ENCODE results near the gene RAPGEFL1.
A peak's percentile ranks its signal among the peaks of the same experiment; 100 is the strongest.
"Not testable (repeated sequence)": the region's sequence is repeated elsewhere in the genome, so short reads cannot be mapped to it uniquely, and the experiment has no call there.

Gene RAPGEFL1

GRCh38 chr17:40197965-40198456, 20.7 kb downstream of the RAPGEFL1 start:
- DNase-seq; in situ Hi-C loops (cut with MboI; ENCODE audit: low pct_unique_long_range_greater_than_20kb, low sequenced_read_pairs): not testable (repeated sequence)

- in situ Hi-C loops (cut with MboI; ENCODE audit: low pct_unique_long_range_greater_than_20kb, low sequenced_read_pairs): no loop called here
- no peak for DNase-seq
These were observed 21.3 kb downstream of the RAPGEFL1 start for GRCh38 chr17:40198576-40198975.

DNA sequence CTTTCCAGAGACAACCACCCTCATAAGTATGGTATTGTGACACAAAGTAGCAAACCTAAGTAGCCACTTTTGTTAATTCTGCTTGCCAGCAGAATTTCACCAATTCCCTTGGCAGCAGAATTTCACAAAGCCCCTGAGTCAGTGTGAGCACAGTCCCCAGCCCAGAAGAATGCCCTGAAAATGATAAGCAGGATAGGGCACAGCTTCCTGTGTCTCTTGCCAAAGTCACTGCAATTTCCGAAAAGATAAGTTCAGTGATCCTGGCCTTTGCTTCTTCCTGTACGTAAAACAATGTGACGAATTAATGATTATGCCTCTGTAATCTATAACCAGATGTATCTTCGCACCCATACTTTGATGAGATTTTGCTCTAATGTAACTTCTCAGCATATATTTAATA, 25.9 kb downstream of the RAPGEFL1 start:
- no peak for DNase-seq
- in situ Hi-C loops (cut with MboI; ENCODE audit: low pct_unique_long_range_greater_than_20kb, low sequenced_read_pairs): no loop called here

DNA sequence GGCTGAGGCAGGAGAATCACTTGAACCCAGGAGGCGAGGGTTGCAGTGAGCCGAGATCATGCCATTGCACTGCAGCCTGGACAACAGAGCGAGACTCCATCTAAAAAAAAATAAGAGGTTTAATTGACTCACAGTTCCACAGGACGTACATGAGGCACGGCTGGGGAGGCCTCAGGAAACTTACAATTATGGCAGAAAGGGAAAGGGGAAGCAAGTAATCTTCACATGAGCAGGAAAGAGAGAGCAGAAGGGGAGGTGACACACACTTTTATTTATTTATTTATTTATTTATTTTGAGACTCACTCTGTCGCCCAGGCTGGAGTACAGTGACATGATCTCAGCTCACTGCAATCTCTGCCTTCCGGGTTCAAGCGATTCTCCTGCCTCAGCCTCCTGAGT, 28.9 kb downstream of the RAPGEFL1 start:
- peak; percentile 44 for DNase-seq
- in situ Hi-C loops (cut with MboI; ENCODE audit: low pct_unique_long_range_greater_than_20kb, low sequenced_read_pairs): not testable (repeated sequence)

GRCh38 chr17:40209404-40210093, 32.3 kb downstream of the RAPGEFL1 start:
- no peak for DNase-seq
- in situ Hi-C loops (cut with MboI; ENCODE audit: low pct_unique_long_range_greater_than_20kb, low sequenced_read_pairs): no loop called here

- in situ Hi-C loops (cut with MboI; ENCODE audit: low pct_unique_long_range_greater_than_20kb, low sequenced_read_pairs); DNase-seq: not testable (repeated sequence)
These were observed 36.6 kb downstream of the RAPGEFL1 start for GRCh38 chr17:40213914-40214313.

- DNase-seq: no peak
- in situ Hi-C loops (cut with MboI; ENCODE audit: low pct_unique_long_range_greater_than_20kb, low sequenced_read_pairs): no loop called here
These were observed 40.9 kb downstream of the RAPGEFL1 start for GRCh38 chr17:40218006-40218739.

DNA sequence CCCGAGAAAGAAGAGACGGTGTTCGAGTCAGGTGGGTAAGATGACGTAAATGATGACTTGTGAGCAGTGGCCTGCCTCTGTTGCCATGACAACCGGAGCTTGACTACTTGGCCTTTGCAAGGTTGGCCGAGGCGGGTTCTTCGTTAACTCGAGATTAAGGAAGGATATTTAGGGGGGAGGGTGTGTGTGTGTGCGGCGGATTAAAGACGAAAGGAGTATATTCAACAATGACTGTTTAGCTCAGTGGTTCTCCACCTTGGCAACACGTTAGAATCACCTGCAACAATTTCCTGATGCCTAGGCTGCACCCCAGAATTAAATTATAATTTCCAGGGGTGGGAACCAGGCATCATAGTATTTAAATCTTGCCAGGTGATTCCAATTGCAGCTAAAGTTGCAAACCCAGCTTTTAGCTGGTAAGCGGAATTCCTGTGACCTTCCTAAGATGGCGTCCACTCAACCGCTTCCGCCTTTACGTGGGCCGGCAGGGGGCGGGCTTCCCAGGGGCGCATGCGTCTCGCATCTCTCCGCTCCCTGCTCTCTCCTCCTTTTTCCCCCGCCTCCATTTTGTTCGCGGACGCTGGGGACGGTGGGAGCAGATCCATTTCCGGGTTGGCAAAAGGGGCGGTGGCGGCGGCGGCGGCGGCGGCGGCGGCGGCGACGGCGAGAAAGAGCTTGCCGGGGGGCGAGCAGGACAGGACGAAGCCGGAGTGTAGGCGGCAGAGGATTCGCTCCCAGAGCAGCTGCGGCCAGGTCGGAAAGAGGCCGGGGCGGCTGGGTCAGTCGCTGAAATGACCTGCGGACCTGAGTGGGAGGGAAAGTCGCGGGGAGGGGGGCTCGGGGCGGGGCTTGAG, 41.7 kb downstream of the RAPGEFL1 start, which contains the start of gene WIPF2:
Gene WIPF2, plus strand, starts transcription at position 565 of the 854 bp plus-strand sequence. CDS start 37,156 bp downstream, outside the sequence.
- in situ Hi-C loops (cut with MboI; ENCODE audit: low pct_unique_long_range_greater_than_20kb, low sequenced_read_pairs): no loop called here
- DNase-seq: peak; percentile 97

DNA sequence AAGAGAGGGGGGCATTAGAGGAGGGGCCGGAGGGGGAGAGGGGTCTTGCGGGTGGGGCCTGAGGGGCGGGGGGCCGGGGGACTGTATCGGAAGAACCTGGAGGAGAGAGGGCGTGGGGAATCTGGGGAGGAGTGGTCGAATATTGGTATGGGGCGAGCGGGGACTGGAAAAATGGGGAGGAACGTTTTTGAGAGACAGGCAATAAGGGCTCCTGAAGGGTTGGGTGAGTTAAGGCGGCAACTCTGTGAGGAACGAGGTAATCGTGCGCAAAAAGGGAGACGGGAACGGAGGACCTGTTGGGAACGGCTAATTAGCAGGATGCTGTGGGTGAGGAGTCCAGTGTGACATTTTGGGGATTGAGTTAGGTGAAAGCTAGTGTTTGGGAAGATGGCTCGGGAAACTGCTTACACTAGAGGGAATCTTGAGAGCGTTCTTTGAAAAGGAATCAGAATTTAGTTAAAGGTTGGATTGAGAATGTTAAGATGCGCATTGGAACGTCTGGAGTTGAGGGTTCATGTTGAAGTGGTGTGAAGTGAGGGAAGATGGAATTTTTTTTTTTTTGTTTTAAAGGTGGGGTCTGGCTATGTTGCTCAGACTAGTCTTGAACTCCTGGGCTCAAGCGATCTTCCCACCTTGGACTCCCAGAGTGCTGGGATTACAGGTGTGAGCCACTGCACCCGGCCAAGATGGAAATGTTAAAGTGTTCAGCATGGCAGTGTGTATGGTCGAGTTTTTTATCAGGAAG, 42.5 kb downstream of the RAPGEFL1 start:
- DNase-seq: peak; percentile 71
- in situ Hi-C loops (cut with MboI; ENCODE audit: low pct_unique_long_range_greater_than_20kb, low sequenced_read_pairs): no loop called here

DNA sequence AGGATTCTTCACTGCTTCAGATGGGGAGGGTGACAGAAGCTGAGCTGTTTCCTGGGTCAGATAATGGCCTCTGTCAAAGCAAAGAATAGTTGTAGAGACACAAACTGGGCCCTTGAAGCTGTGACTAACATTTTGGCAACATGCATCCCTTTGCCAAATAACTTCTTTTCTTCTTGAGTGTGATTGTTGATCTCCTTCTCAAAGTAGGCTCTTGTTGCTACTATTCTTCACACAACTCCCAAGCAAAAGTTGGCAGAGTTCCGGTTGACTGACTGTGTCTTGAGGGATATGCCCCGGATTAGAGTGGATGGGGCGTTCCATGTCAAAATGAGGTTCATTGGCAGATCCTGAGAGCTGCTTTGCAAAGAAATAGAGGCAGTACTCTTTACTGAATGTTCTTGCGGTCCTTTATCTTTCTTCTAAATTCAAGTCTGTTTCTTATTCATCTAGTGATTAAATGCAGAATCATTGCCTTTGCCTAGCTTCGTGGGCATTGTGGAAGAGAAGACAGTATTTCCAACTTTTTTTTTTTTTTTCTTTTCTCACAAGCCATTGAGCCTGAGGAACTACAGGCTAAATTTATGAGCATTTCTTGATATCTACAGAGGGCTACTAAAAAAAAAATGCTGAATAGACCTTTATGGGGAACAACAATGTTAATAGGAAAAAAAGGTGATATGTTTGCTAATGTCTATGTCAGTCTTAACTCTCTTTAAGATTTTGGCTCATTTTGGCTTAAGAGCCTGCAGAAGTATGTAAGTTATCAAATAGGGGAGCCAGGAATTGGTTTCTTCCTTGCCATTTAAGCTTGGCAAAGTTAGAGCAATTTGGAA, 47.7 kb downstream of the RAPGEFL1 start:
- in situ Hi-C loops (cut with MboI; ENCODE audit: low pct_unique_long_range_greater_than_20kb, low sequenced_read_pairs): no loop called here
- no peak for DNase-seq

DNA sequence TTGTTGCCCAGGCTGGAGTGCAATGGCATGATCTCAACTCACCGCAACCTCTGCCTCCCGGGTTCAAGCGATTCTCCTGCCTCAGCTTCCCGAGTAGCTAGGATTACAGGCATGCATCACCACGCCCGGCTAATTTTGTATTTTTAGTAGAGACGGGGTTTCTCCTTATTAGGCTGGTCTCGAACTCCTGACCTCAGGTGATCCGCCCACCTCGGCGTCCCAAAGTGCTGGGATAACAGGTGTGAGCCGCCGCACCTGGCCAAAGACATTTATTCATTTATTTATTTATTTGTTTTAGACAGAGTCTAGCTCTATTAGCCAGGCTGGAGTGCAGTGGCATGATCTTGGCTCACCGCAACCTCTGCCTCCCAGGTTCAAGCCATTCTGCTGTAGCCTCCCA, 51.9 kb downstream of the RAPGEFL1 start:
- in situ Hi-C loops (cut with MboI; ENCODE audit: low pct_unique_long_range_greater_than_20kb, low sequenced_read_pairs); DNase-seq: not testable (repeated sequence)

DNA sequence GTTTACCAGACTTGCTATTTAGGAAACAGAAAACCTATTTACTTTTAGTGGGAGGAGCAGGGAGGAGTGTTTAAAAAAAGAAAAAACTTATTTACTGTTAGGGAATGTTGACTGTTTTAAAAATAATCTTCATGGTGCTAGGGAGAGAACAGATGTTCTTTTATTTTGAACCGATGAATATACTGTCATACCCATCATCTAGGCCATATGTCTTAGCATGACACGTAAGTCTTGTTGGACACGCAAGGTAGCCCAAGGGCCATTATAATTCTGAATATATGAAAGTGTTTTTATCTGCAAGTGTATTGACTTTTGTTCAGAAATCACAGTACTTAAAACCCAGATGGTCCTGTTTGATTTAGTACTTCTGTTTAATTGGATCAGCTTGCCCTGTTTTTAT, 53.4 kb downstream of the RAPGEFL1 start:
- DNase-seq: no peak
- in situ Hi-C loops (cut with MboI; ENCODE audit: low pct_unique_long_range_greater_than_20kb, low sequenced_read_pairs): no loop called here

GRCh38 chr17:40231928-40232327, 54.7 kb downstream of the RAPGEFL1 start:
- in situ Hi-C loops (cut with MboI; ENCODE audit: low pct_unique_long_range_greater_than_20kb, low sequenced_read_pairs); DNase-seq: not testable (repeated sequence)

GRCh38 chr17:40241252-40241834, 64.1 kb downstream of the RAPGEFL1 start:
- in situ Hi-C loops (cut with MboI; ENCODE audit: low pct_unique_long_range_greater_than_20kb, low sequenced_read_pairs): no loop called here
- no peak for DNase-seq

GRCh38 chr17:40242774-40243173, 65.5 kb downstream of the RAPGEFL1 start:
- in situ Hi-C loops (cut with MboI; ENCODE audit: low pct_unique_long_range_greater_than_20kb, low sequenced_read_pairs): no loop called here
- no peak for DNase-seq

GRCh38 chr17:40243761-40244160, 66.5 kb downstream of the RAPGEFL1 start:
- no peak for DNase-seq
- in situ Hi-C loops (cut with MboI; ENCODE audit: low pct_unique_long_range_greater_than_20kb, low sequenced_read_pairs): no loop called here

- DNase-seq: no peak
- in situ Hi-C loops (cut with MboI; ENCODE audit: low pct_unique_long_range_greater_than_20kb, low sequenced_read_pairs): no loop called here
These were observed 67.0 kb downstream of the RAPGEFL1 start for GRCh38 chr17:40244255-40244654.
